PC-9 (cell line): ENCODE measurements around the gene TCAIM.

Experiments
- CTCF ChIP-seq: fragments of 200-600 bp; sonication (generic); conservative IDR thresholded peaks from 2 replicates; pipeline ENCODE4 v1.6.1; 2017; ENCODE audit warnings: mixed run types, antibody characterized with exemption, mild to moderate bottlenecking, moderate library complexity
- EZH2 ChIP-seq: fragments of 200-600 bp; sonication (generic); IDR thresholded peaks from 2 replicates; pipeline ENCODE4 v1.8.0; 2017; ENCODE audit warnings: antibody characterized with exemption, low read depth

DNA sequence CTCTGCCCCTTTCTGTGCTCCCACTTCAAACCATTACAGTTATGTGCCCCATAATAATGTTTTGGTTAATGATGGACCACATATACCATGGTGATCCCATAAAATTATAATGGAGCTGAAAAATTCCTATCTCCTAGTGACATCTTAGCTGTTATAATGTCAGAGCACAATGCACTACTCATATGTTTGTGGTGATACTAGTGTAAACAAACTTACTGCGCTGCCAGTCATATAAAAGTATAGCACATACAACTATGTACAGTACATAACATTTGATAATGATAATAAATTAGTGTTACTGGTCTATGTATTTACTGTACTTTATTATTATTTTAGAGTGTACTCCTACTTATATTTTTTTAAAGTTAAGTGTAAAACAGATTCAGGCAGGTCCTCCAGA is 45.6 kb upstream of the TCAIM start:
- TF ChIP-seq CTCF (no peak), EZH2 (no peak)
